ENCODE results near the gene PPP2R1A. TPM values are rescaled to one million over a fixed set of nuclear protein-coding genes. Genes with fewer than 3 reads are reported as not detected.

The PPP2R1A gene
- total RNA-seq, 1 experiment from 2014 or later: 266 TPM

DNA sequence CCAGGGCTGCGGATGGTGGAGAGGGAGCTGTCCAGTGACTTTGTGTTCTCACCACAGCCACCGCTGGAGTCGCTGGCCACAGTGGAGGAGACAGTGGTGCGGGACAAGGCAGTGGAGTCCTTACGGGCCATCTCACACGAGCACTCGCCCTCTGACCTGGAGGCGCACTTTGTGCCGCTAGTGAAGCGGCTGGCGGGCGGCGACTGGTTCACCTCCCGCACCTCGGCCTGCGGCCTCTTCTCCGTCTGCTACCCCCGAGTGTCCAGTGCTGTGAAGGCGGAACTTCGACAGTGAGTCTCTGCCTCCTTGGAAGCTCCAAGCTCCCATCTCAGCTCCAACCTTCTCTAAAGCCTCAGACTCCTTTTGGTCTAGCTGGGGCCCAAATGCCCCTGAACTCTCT is 21.4 kb downstream of the PPP2R1A start:
- TF ChIP-seq, protein P1, sequence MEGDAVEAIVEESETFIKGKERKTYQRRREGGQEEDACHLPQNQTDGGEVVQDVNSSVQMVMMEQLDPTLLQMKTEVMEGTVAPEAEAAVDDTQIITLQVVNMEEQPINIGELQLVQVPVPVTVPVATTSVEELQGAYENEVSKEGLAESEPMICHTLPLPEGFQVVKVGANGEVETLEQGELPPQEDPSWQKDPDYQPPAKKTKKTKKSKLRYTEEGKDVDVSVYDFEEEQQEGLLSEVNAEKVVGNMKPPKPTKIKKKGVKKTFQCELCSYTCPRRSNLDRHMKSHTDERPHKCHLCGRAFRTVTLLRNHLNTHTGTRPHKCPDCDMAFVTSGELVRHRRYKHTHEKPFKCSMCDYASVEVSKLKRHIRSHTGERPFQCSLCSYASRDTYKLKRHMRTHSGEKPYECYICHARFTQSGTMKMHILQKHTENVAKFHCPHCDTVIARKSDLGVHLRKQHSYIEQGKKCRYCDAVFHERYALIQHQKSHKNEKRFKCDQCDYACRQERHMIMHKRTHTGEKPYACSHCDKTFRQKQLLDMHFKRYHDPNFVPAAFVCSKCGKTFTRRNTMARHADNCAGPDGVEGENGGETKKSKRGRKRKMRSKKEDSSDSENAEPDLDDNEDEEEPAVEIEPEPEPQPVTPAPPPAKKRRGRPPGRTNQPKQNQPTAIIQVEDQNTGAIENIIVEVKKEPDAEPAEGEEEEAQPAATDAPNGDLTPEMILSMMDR (IDR thresholded peaks at IDR 0.05 in 2 of 3, conservative IDR thresholded peaks at IDR 0.05 in 1 of 3; ENCODE audit: borderline replicate concordance in 1 of 3, insufficient read depth in 1 of 3, low read depth in 2 of 3, low read length in 2 of 3): no peak
- TF ChIP-seq TCF7L2 (IDR thresholded peaks at IDR 0.05; ENCODE audit: borderline replicate concordance, extremely low read depth, insufficient read depth, insufficient read length) (no peak), ZNF274 (IDR thresholded peaks at IDR 0.05; ENCODE audit: low read depth, low read length) (no peak), SIN3A (IDR thresholded peaks at IDR 0.05; ENCODE audit: low read depth) (no peak), SRF (IDR thresholded peaks at IDR 0.05; ENCODE audit: low read depth) (no peak), EGR1 (IDR thresholded peaks at IDR 0.05; ENCODE audit: low read depth) (no peak), ELF1 (IDR thresholded peaks at IDR 0.05; ENCODE audit: borderline replicate concordance, low read depth) (no peak)
- TF ChIP-seq, protein P2, sequence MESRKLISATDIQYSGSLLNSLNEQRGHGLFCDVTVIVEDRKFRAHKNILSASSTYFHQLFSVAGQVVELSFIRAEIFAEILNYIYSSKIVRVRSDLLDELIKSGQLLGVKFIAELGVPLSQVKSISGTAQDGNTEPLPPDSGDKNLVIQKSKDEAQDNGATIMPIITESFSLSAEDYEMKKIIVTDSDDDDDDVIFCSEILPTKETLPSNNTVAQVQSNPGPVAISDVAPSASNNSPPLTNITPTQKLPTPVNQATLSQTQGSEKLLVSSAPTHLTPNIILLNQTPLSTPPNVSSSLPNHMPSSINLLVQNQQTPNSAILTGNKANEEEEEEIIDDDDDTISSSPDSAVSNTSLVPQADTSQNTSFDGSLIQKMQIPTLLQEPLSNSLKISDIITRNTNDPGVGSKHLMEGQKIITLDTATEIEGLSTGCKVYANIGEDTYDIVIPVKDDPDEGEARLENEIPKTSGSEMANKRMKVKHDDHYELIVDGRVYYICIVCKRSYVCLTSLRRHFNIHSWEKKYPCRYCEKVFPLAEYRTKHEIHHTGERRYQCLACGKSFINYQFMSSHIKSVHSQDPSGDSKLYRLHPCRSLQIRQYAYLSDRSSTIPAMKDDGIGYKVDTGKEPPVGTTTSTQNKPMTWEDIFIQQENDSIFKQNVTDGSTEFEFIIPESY (IDR thresholded peaks at IDR 0.05; ENCODE audit: extremely low read depth, insufficient replicate concordance, low read length): no peak
- TF ChIP-seq, protein P3, sequence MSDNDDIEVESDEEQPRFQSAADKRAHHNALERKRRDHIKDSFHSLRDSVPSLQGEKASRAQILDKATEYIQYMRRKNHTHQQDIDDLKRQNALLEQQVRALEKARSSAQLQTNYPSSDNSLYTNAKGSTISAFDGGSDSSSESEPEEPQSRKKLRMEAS (IDR thresholded peaks at IDR 0.05): no peak
- TF ChIP-seq, protein P4, sequence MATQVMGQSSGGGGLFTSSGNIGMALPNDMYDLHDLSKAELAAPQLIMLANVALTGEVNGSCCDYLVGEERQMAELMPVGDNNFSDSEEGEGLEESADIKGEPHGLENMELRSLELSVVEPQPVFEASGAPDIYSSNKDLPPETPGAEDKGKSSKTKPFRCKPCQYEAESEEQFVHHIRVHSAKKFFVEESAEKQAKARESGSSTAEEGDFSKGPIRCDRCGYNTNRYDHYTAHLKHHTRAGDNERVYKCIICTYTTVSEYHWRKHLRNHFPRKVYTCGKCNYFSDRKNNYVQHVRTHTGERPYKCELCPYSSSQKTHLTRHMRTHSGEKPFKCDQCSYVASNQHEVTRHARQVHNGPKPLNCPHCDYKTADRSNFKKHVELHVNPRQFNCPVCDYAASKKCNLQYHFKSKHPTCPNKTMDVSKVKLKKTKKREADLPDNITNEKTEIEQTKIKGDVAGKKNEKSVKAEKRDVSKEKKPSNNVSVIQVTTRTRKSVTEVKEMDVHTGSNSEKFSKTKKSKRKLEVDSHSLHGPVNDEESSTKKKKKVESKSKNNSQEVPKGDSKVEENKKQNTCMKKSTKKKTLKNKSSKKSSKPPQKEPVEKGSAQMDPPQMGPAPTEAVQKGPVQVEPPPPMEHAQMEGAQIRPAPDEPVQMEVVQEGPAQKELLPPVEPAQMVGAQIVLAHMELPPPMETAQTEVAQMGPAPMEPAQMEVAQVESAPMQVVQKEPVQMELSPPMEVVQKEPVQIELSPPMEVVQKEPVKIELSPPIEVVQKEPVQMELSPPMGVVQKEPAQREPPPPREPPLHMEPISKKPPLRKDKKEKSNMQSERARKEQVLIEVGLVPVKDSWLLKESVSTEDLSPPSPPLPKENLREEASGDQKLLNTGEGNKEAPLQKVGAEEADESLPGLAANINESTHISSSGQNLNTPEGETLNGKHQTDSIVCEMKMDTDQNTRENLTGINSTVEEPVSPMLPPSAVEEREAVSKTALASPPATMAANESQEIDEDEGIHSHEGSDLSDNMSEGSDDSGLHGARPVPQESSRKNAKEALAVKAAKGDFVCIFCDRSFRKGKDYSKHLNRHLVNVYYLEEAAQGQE (IDR thresholded peaks at IDR 0.05; ENCODE audit: low read depth): no peak
- no TSS peak for BruUV-seq (replicated peaks)
- Histone ChIP-seq H4K20me1 (ENCODE audit: insufficient read depth) (no peaks in the 10 kb centered on the region), H3K4me1 (ENCODE audit: control insufficient read depth in 1 of 2, insufficient read depth in 2 of 2, low read length in 2 of 2) (no peaks in the 10 kb centered on the region), H3K36me3 (ENCODE audit: control insufficient read depth in 1 of 2, insufficient read depth in 2 of 2, low read length in 2 of 2) (peaks cover 53 to 66% of the 10 kb centered on the region in 2 experiments), H3K4me3 (replicated peaks in 1 of 2; ENCODE audit: low read depth in 1 of 2, low read length in 2 of 2) (no peak overlapping the region), H3K9ac (ENCODE audit: low read length) (no peak overlapping the region), H3K79me2 (ENCODE audit: insufficient read depth, low read length) (peaks cover 50% of the 10 kb centered on the region), H3K9me2 (ENCODE audit: insufficient read depth) (no peaks in the 10 kb centered on the region), H3K27ac (ENCODE audit: low read depth, low read length) (no peak overlapping the region), H2AFZ (ENCODE audit: low read depth, low read length, poor library complexity, severe bottlenecking) (no peak overlapping the region), H3K4me2 (ENCODE audit: low read length) (no peak overlapping the region), H3K27me3 (ENCODE audit: insufficient read depth, low read length) (no peaks in the 10 kb centered on the region), H3K9me3 (ENCODE audit: control insufficient read depth in 1 of 2, insufficient read depth in 1 of 2, low read depth in 1 of 2, low read length in 2 of 2) (no peaks in the 10 kb centered on the region)
- intact Hi-C loops (cut with micrococcal nuclease): no loop called here
- ATAC-seq (no peak), DNase-seq (ENCODE audit: low read depth, low spot score) (no peak)
- POLR2A ChIA-PET: no interaction called here
- RAD21 ChIA-PET (ENCODE audit: low non-redundant PET in 1 of 2, low total read pairs in 2 of 2, uncharacterized antibody in 2 of 2, unreplicated experiment in 2 of 2): no interaction called here
- CTCF ChIA-PET: no interaction called here
